ENCODE results near the gene MPO.

- TF ChIP-seq POLR2A (IDR thresholded peaks at IDR 0.05), result no peak
- TF ChIP-seq CTCF (IDR thresholded peaks at IDR 0.05 in 4 of 5, conservative IDR thresholded peaks at IDR 0.05 in 1 of 5), result peak; percentile 58 to 94 (median 86)
Observed at GRCh38 chr17:58249270-58250133, 31.2 kb downstream of the MPO start.
